Parathyroid adenoma (tissue), 2 donors: ENCODE results near the gene DTWD2.
A peak's percentile ranks its signal among the peaks of the same experiment; 100 is the strongest.
"Not testable (repeated sequence)": the region's sequence is repeated elsewhere in the genome, so short reads cannot be mapped to it uniquely, and the experiment has no call there.

Source experiments
- H2AFZ ChIP-seq: fragments of 300-600 bp; sonication (generic); one replicate; pipeline ENCODE4 v1.7.0; 2017; ENCODE audit warnings: antibody characterized with exemption, mild to moderate bottlenecking
- H3K27ac ChIP-seq: fragments of 300-600 bp; sonication (generic); one replicate; pipeline ENCODE4 v1.7.0; 2017
- H3K27me3 ChIP-seq: fragments of 300-600 bp; sonication (generic); one replicate; pipeline ENCODE4 v1.7.0; 2017; ENCODE audit warnings: low read length; ENCODE audit not compliant: control insufficient read depth, insufficient read depth
- H3K36me3 ChIP-seq: fragments of 300-600 bp; sonication (generic); one replicate; pipeline ENCODE4 v1.7.0; 2017; ENCODE audit warnings: low read length; ENCODE audit not compliant: control insufficient read depth, insufficient read depth
- H3K4me1 ChIP-seq: fragments of 300-600 bp; sonication (generic); one replicate; pipeline ENCODE4 v1.7.0; 2017; ENCODE audit warnings: control low read depth
- H3K4me2 ChIP-seq: fragments of 300-600 bp; sonication (generic); one replicate; pipeline ENCODE4 v1.7.0; 2017; ENCODE audit warnings: low read length
- H3K4me3 ChIP-seq: fragments of 300-600 bp; sonication (generic); one replicate; pipeline ENCODE4 v1.7.0; 2017; ENCODE audit warnings: low read depth, low read length
- H3K79me2 ChIP-seq: fragments of 300-600 bp; sonication (generic); one replicate; pipeline ENCODE4 v1.7.0; 2017; ENCODE audit warnings: control low read depth
- H3K9ac ChIP-seq: fragments of 300-600 bp; sonication (generic); one replicate; pipeline ENCODE4 v1.7.0; 2017; ENCODE audit warnings: mild to moderate bottlenecking
- H3K9me3 ChIP-seq: fragments of 300-600 bp; sonication (generic); one replicate; pipeline ENCODE4 v1.7.0; 2017; ENCODE audit warnings: low read length; ENCODE audit not compliant: control insufficient read depth
- CTCF ChIP-seq: fragments of 300-600 bp; sonication (generic); IDR thresholded peaks from one replicate; pipeline ENCODE4 v1.7.0; 2017; ENCODE audit warnings: antibody characterized with exemption, mild to moderate bottlenecking
- donor health status: primary hyperparathyroidism.

DTWD2 gene

DNA sequence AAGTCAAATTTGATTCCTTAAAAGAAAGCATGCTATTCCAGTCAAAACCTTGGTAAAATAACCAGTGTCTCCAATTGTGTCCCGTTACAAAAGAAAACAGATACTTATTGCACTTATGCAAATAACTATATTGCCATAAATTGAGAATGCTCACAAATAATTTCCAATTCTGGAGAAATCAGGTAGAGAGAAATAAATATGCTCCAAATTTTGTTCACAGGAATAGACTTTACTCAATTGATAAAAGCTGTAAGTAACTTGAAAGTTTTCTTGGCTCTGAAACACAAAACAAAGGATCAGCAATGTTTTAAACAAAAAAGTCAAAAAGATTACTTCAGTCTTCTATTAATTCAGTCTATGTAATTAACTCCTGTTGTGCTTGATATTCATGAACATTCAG, 7.8 kb upstream of the DTWD2 start:
- Histone ChIP-seq H3K4me1 (no peaks in the 10 kb centered on the region), H3K9me3 (peaks cover 2% of the 10 kb centered on the region), H3K27ac (no peak overlapping the region), H3K36me3 (no peaks in the 10 kb centered on the region), H3K27me3 (no peaks in the 10 kb centered on the region), H2AFZ (no peak overlapping the region), H3K9ac (no peak overlapping the region), H3K4me3 (no peak overlapping the region), H3K79me2 (no peaks in the 10 kb centered on the region), H3K4me2 (no peak overlapping the region)
- TF ChIP-seq CTCF = no peak

DNA sequence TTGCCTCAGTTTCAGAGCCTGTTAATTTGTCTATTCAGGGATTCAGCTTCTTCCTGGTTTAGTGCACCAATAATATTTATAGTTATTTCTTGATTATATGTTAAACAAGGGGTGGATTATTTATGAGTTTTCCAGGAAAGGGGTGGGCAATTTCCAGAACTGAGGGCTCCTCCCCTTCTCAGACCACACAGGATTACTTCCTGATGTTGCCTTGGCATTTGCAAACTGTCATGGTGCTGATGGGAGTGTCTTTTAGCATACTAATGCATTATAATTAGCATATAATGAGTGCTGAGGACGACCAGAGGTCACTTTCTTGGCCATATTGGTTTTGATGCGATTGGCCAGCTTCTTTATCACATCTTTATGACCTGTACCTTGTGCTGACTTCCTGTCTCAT, 6.2 kb upstream of the DTWD2 start:
- H3K4me3 ChIP-seq = no peak overlapping the region
- TF ChIP-seq CTCF = no peak
- peaks cover 2% of the 10 kb centered on the region for H3K9me3 ChIP-seq
- H3K79me2 ChIP-seq = no peaks in the 10 kb centered on the region
- H3K27ac ChIP-seq = no peak overlapping the region
- H2AFZ ChIP-seq = no peak overlapping the region
- no peaks in the 10 kb centered on the region for H3K4me1 ChIP-seq
- H3K4me2 ChIP-seq = no peak overlapping the region
- H3K27me3 ChIP-seq = no peaks in the 10 kb centered on the region
- no peak overlapping the region for H3K9ac ChIP-seq
- no peaks in the 10 kb centered on the region for H3K36me3 ChIP-seq

GRCh38 chr5:118993118-118993517, 4.8 kb upstream of the DTWD2 start:
- not testable (repeated sequence) for H3K4me1 ChIP-seq, H3K9me3 ChIP-seq, H3K27ac ChIP-seq, H2AFZ ChIP-seq, H3K4me3 ChIP-seq, H3K4me2 ChIP-seq, H3K27me3 ChIP-seq, H3K9ac ChIP-seq, H3K79me2 ChIP-seq, H3K36me3 ChIP-seq

DNA sequence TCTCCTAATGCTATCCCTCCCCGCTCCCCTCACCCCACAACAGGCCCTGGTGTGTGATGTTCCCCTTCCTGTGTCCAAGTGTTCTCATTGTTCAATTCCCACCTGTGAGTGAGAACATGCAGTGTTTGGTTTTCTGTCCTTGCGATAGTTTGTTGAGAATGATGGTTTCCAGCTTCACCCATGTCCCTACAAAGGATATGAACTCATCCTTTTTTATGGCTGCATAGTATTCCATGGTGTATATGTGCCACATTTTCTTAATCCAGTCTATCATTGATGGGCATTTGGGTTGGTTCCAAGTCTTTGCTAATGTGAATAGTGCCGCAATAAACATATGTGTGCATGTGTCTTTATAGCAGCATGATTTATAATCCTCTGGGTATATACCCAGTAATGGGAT, 3.7 kb upstream of the DTWD2 start:
- H3K4me2 ChIP-seq, H3K4me1 ChIP-seq, H3K4me3 ChIP-seq, H3K27me3 ChIP-seq, H3K79me2 ChIP-seq, H3K9me3 ChIP-seq, H3K36me3 ChIP-seq, H3K9ac ChIP-seq, H3K27ac ChIP-seq, H2AFZ ChIP-seq: not testable (repeated sequence)

DNA sequence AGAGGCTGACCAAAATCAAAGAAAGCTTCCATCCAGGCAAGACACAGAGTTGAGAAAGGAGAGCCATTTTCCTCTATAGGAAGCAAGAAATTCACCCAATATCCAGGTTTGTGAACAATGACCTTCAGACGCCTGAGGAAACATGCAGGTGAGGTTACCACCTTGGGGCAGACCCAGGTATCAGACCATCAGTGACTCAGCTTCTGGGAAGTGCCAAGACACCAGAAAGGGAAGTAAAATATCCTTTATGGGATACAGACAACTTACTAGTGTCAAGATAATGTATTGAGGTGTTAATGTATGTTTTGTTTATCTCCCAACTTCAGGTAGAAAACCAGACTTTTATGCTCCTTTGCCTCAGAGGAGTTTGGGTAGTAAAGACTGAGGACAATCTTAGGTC, 2.2 kb upstream of the DTWD2 start:
- Histone ChIP-seq H2AFZ (no peak overlapping the region), H3K4me3 (no peak overlapping the region), H3K9me3 (peaks cover 2% of the 10 kb centered on the region), H3K79me2 (peaks cover 6% of the 10 kb centered on the region), H3K27me3 (no peaks in the 10 kb centered on the region), H3K36me3 (no peaks in the 10 kb centered on the region), H3K4me2 (no peak overlapping the region), H3K27ac (no peak overlapping the region), H3K4me1 (no peaks in the 10 kb centered on the region), H3K9ac (no peak overlapping the region)
- TF ChIP-seq CTCF = no peak

GRCh38 chr5:118989816-118990215, 1.5 kb upstream of the DTWD2 start:
- Histone ChIP-seq H2AFZ (peak overlapping the region; percentile 98), H3K27me3 (no peaks in the 10 kb centered on the region), H3K4me2 (no peak overlapping the region), H3K9me3 (peaks cover under 1% of the 10 kb centered on the region), H3K36me3 (no peaks in the 10 kb centered on the region), H3K79me2 (peaks cover 6% of the 10 kb centered on the region), H3K4me1 (no peaks in the 10 kb centered on the region), H3K4me3 (no peak overlapping the region), H3K27ac (no peak overlapping the region), H3K9ac (no peak overlapping the region)
- TF ChIP-seq CTCF = no peak
